Measurements from ENCODE around the gene CPLX3. TPM values are rescaled to one million over a fixed set of nuclear protein-coding genes. Genes with fewer than 3 reads are reported as not detected.

CPLX3 gene
- total RNA-seq, 1 donor from 2014 or later = not detected

DNA sequence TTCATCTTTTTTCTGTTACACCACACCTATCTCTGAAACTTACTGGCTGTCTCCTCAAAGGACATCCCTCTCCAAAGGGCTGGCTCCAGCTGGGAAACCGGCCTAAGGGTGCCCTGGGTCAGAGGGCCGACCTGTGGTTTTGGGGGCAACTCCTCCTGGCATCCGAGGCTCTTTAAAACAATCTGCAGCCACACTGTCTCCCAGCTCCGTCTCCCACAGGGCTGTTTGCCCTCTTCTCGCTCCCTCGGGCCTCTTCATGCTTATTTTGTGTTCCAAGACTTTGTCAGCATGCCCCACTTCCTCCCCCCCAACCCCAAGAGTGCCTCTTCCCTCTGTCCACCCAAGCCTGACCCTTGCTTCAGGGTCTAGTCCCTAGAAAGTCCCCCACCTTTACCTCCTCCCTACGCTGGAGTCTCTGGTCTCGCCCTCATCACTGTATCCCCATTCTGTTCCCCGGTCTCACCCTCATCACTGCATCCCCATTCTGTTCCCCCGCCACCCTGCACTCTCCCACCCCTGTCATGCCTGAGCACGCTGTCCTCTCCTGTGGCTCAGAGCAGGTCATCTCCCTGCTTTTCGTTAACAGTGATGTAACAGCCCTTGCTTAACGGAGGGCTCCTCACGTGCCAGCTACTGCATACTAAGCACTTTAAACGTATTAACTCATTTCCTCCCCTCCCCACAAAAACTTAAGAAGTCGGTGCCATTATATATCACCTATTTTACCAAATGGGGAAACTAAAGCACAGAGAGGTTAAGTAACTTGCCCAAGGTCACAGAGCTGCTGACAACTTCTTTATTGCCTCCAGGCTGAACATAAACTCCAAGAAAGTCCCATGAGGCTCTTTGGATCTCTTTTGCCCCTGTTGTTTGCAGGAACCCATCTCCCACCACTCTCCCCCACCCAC lies 45.6 kb upstream of the CPLX3 start:
- H3K27me3 ChIP-seq (ENCODE audit: control insufficient read depth, insufficient read depth, low read length) = no peaks in the 10 kb centered on the region
- TF ChIP-seq, protein P1, sequence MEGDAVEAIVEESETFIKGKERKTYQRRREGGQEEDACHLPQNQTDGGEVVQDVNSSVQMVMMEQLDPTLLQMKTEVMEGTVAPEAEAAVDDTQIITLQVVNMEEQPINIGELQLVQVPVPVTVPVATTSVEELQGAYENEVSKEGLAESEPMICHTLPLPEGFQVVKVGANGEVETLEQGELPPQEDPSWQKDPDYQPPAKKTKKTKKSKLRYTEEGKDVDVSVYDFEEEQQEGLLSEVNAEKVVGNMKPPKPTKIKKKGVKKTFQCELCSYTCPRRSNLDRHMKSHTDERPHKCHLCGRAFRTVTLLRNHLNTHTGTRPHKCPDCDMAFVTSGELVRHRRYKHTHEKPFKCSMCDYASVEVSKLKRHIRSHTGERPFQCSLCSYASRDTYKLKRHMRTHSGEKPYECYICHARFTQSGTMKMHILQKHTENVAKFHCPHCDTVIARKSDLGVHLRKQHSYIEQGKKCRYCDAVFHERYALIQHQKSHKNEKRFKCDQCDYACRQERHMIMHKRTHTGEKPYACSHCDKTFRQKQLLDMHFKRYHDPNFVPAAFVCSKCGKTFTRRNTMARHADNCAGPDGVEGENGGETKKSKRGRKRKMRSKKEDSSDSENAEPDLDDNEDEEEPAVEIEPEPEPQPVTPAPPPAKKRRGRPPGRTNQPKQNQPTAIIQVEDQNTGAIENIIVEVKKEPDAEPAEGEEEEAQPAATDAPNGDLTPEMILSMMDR (IDR thresholded peaks at IDR 0.05; ENCODE audit: insufficient read depth, low read length, poor library complexity, severe bottlenecking) = no peak
- no peak for DNase-seq (ENCODE audit: low read depth)
- no peaks in the 10 kb centered on the region for H3K36me3 ChIP-seq (ENCODE audit: control insufficient read depth, insufficient read depth, low read length)
- no peak overlapping the region for H3K4me3 ChIP-seq (ENCODE audit: low read depth, low read length)

GRCh38 chr15:74781431-74782258 lies 44.8 kb upstream of the CPLX3 start, which contains the start of gene CSK:
TSS of gene CSK (plus strand) at chr15:74782080. CDS start at chr15:74798298, 16,218 bp downstream.
- Histone ChIP-seq H3K27me3 (ENCODE audit: control insufficient read depth, insufficient read depth, low read length) (no peaks in the 10 kb centered on the region), H3K4me3 (ENCODE audit: low read depth, low read length) (peak within 1 kb of the TSS; percentile 65), H3K36me3 (ENCODE audit: control insufficient read depth, insufficient read depth, low read length) (no peaks in the 10 kb centered on the region)
- no peak for DNase-seq (ENCODE audit: low read depth)
- TF ChIP-seq, protein P1 (IDR thresholded peaks at IDR 0.05; ENCODE audit: insufficient read depth, low read length, poor library complexity, severe bottlenecking) = peak; percentile 26

DNA sequence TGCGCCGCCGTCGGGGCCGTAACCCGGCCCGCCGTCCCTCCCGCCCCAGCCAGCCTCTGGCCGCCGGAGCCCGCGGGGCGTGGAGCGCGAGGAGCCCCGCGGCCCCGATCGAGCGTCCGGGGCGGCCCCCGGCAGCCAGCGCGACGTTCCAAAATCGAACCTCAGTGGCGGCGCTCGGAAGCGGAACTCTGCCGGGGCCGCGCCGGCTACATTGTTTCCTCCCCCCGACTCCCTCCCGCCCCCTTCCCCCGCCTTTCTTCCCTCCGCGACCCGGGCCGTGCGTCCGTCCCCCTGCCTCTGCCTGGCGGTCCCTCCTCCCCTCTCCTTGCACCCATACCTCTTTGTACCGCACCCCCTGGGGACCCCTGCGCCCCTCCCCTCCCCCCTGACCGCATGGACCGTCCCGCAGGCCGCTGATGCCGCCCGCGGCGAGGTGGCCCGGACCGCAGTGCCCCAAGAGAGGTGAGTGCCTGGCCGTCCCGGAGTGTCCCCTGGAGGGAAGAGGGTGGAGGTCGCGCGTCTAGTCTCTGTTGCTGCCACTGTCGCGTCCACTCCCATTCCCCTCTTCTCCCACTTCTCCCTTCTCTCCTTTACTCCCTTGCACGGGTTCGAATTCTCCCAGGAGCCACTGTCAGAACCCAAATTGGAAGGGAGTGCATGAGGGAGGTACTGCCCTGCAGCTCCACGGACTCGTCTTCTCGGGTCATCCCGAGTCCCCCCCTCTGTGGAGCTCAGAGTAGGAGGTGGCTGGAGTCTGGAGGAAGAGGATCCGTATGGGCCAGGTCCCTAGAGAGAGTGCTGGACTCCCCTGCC lies 44.0 kb upstream of the CPLX3 start:
- TF ChIP-seq, protein P1 (IDR thresholded peaks at IDR 0.05; ENCODE audit: insufficient read depth, low read length, poor library complexity, severe bottlenecking) = no peak
- no peaks in the 10 kb centered on the region for H3K36me3 ChIP-seq (ENCODE audit: control insufficient read depth, insufficient read depth, low read length)
- no peaks in the 10 kb centered on the region for H3K27me3 ChIP-seq (ENCODE audit: control insufficient read depth, insufficient read depth, low read length)
- H3K4me3 ChIP-seq (ENCODE audit: low read depth, low read length) = peak overlapping the region; percentile 65
- DNase-seq (ENCODE audit: low read depth) = no peak

GRCh38 chr15:74783072-74783807 lies 43.2 kb upstream of the CPLX3 start:
- H3K4me3 ChIP-seq (ENCODE audit: low read depth, low read length) = peak overlapping the region; percentile 65
- H3K27me3 ChIP-seq (ENCODE audit: control insufficient read depth, insufficient read depth, low read length) = no peaks in the 10 kb centered on the region
- no peak for DNase-seq (ENCODE audit: low read depth)
- H3K36me3 ChIP-seq (ENCODE audit: control insufficient read depth, insufficient read depth, low read length) = no peaks in the 10 kb centered on the region
- TF ChIP-seq, protein P1 (IDR thresholded peaks at IDR 0.05; ENCODE audit: insufficient read depth, low read length, poor library complexity, severe bottlenecking) = no peak

GRCh38 chr15:74783808-74784175 lies 42.6 kb upstream of the CPLX3 start:
- TF ChIP-seq, protein P1 (IDR thresholded peaks at IDR 0.05; ENCODE audit: insufficient read depth, low read length, poor library complexity, severe bottlenecking) = no peak
- Histone ChIP-seq H3K4me3 (ENCODE audit: low read depth, low read length) (no peak overlapping the region), H3K27me3 (ENCODE audit: control insufficient read depth, insufficient read depth, low read length) (no peaks in the 10 kb centered on the region), H3K36me3 (ENCODE audit: control insufficient read depth, insufficient read depth, low read length) (no peaks in the 10 kb centered on the region)
- no peak for DNase-seq (ENCODE audit: low read depth)

Measured in kidney epithelial cell (primary cell).